Smooth muscle cell (in vitro differentiated cells): Measurements from ENCODE around the gene OPRL1. TPM values are rescaled to one million over a fixed set of nuclear protein-coding genes. Genes with fewer than 3 reads are reported as not detected.
A peak's percentile ranks its signal among the peaks of the same experiment; 100 is the strongest.

Source experiments
- DNase-seq: peaks from one replicate; lab custom pipeline; 2025; ENCODE audit not compliant: unreplicated experiment; lab: John Stamatoyannopoulos, UW
- H2AFZ ChIP-seq: fragments of 200-600 bp; sonication (generic); 2 replicates; pipeline ENCODE4 v1.6.0; 2016; ENCODE audit warnings: antibody characterized with exemption, low read depth, mild to moderate bottlenecking
- H3F3A ChIP-seq: fragments of 200-600 bp; sonication (generic); 2 replicates; pipeline ENCODE4 v1.6.0; 2017; ENCODE audit warnings: antibody characterized with exemption, low read depth
- H3K27ac ChIP-seq: fragments of 200-600 bp; sonication (generic); 2 replicates; pipeline ENCODE4 v1.5.1; 2016; ENCODE audit warnings: low read depth, mild to moderate bottlenecking
- H3K27me3 ChIP-seq: fragments of 200-600 bp; sonication (generic); 2 replicates; pipeline ENCODE4 v1.6.1; 2016; ENCODE audit warnings: low read depth, mild to moderate bottlenecking
- H3K36me3 ChIP-seq: fragments of 200-600 bp; sonication (generic); 2 replicates; pipeline ENCODE4 v1.5.1; 2016; ENCODE audit warnings: low read depth
- H3K4me1 ChIP-seq: fragments of 200-600 bp; sonication (generic); 2 replicates; pipeline ENCODE4 v1.5.1; 2016; ENCODE audit warnings: low read depth
- H3K4me2 ChIP-seq: fragments of 200-600 bp; sonication (generic); 2 replicates; pipeline ENCODE4 v1.6.0; 2016; ENCODE audit warnings: mild to moderate bottlenecking
- H3K4me3 ChIP-seq: fragments of 200-600 bp; sonication (generic); 2 replicates; pipeline ENCODE4 v1.5.1; 2016; ENCODE audit warnings: mild to moderate bottlenecking
- H3K79me2 ChIP-seq: fragments of 200-600 bp; sonication (generic); 2 replicates; pipeline ENCODE4 v1.6.0; 2016; ENCODE audit warnings: low read depth, mild to moderate bottlenecking
- H3K9ac ChIP-seq: fragments of 200-600 bp; sonication (generic); 2 replicates; pipeline ENCODE4 v1.6.0; 2016; ENCODE audit warnings: low read depth
- H3K9me3 ChIP-seq: fragments of 200-600 bp; sonication (generic); replicated peaks from 2 replicates; pipeline ENCODE4 v1.5.1; 2016; ENCODE audit warnings: low read depth
- H4K20me1 ChIP-seq: fragments of 200-600 bp; sonication (generic); 2 replicates; pipeline ENCODE4 v1.6.0; 2016; ENCODE audit warnings: low read depth
- WGBS: methylation state at CpG from one replicate; pipeline ENCODE4 v1.1.7; 2016; ENCODE audit warnings: low lambda C conversion rate; 5-methylcytosine and 5-hydroxymethylcytosine counted together
- polyA plus RNA-seq: library from polyadenylated mRNA; unstranded; fragments of >200 nt; fragmentation: Nextera tagmentation; extraction: Ambion mirVana; gene quantifications from 2 replicates; pipeline ENCODE4 v1.2.1, GENCODE V29; 2016
- total RNA-seq: library from RNA; depleted of rRNA; stranded (reverse); fragments of >200 nt; gene quantifications from 2 replicates; pipeline ENCODE4 v1.2.3, GENCODE V29; 2014
- TF ChIP-seq, protein P1 (sequence below): fragments of 200-600 bp; sonication (generic); IDR thresholded peaks from 2 replicates; pipeline ENCODE4 v1.5.1; 2017; ENCODE audit warnings: borderline replicate concordance, mild to moderate bottlenecking, antibody characterized with exemption; ENCODE audit not compliant: insufficient read depth, poor library complexity, severe bottlenecking

OPRL1 gene
- total and polyA plus RNA-seq, 2 experiments from 2014 or later: 3.1 to 6.4 TPM

DNA sequence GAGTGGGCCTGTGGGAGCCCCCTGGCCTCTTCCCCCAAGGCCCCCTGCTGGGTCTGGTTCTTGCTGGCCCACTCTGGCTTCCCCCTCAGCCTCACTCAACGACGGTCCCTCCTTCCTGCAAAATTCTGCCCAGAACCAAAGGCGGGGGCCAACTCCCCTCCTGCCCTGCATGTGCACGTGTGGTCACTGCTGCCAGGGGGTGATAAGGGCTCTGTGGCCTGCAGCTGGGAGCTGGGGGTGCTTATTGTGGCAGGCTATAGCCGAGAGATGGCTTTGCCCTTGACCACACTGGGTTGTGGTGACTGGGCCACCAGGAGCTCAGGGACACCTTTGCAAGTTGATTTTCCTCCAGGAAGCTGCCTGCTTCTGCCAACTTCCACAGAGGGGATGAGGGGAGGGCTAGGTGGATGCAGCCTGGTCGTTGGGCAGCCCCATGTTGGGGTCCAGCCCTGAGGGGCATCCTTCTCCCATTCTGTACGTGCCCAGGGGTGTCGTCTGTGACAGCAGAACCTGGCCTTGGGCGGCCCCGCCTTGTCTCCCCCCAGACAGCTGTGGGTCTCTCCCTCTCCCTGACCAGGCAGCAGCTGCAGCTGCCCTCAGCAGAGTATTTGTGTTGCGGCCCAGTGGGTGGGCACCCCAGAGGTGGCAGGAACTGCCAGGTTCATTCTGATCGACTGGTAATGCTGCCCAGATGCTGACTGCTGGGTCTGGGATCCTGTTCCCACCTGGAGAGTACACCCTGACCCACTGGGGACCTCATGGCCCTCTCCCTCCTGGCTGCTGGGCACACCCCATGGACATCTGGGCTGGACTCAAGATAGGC lies 11.3 kb upstream of the OPRL1 start:
- H3K36me3 ChIP-seq: no peaks in the 10 kb centered on the region
- no peaks in the 10 kb centered on the region for H3K27me3 ChIP-seq
- 91% methylated on average over 12 of the region's 12 CpGs for WGBS
- H3K79me2 ChIP-seq: no peaks in the 10 kb centered on the region
- H3K9ac ChIP-seq: no peak overlapping the region
- no peak for DNase-seq
- no peak overlapping the region for H3K4me2 ChIP-seq
- peaks cover 10% of the 10 kb centered on the region for H4K20me1 ChIP-seq
- H3K9me3 ChIP-seq: no peaks in the 10 kb centered on the region
- TF ChIP-seq, protein P1, sequence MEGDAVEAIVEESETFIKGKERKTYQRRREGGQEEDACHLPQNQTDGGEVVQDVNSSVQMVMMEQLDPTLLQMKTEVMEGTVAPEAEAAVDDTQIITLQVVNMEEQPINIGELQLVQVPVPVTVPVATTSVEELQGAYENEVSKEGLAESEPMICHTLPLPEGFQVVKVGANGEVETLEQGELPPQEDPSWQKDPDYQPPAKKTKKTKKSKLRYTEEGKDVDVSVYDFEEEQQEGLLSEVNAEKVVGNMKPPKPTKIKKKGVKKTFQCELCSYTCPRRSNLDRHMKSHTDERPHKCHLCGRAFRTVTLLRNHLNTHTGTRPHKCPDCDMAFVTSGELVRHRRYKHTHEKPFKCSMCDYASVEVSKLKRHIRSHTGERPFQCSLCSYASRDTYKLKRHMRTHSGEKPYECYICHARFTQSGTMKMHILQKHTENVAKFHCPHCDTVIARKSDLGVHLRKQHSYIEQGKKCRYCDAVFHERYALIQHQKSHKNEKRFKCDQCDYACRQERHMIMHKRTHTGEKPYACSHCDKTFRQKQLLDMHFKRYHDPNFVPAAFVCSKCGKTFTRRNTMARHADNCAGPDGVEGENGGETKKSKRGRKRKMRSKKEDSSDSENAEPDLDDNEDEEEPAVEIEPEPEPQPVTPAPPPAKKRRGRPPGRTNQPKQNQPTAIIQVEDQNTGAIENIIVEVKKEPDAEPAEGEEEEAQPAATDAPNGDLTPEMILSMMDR: no peak
- no peaks in the 10 kb centered on the region for H3F3A ChIP-seq
- H3K27ac ChIP-seq: no peak overlapping the region
- no peak overlapping the region for H2AFZ ChIP-seq
- H3K4me3 ChIP-seq: no peak overlapping the region
- H3K4me1 ChIP-seq: peaks cover 6% of the 10 kb centered on the region

DNA sequence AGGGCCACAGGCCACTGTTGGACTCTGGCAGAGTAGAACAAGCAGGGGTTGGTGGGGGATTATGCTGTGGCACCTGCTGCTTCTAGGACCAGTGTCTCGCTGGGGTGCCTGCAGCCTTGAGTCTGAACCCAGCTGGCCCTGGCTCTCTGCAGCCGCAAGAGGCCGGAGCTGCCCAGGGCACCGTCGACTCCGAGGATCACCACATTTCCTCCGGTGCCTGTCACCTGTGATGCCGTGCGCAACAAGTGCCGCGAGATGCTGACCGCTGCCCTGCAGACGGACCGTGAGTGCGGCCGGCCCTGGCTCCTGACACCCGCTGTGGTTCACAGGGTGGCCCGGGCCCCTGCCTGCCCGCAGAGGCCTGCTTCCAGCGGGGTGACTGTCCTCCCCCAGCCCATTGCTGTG lies 10.7 kb upstream of the OPRL1 start:
- no peaks in the 10 kb centered on the region for H3K27me3 ChIP-seq
- H2AFZ ChIP-seq: no peak overlapping the region
- 94% methylated on average over 20 of the region's 20 CpGs for WGBS
- no peak for DNase-seq
- H4K20me1 ChIP-seq: peaks cover 5% of the 10 kb centered on the region
- no peaks in the 10 kb centered on the region for H3K9me3 ChIP-seq
- H3K9ac ChIP-seq: no peak overlapping the region
- H3K27ac ChIP-seq: no peak overlapping the region
- H3F3A ChIP-seq: no peaks in the 10 kb centered on the region
- no peaks in the 10 kb centered on the region for H3K36me3 ChIP-seq
- H3K79me2 ChIP-seq: no peaks in the 10 kb centered on the region
- H3K4me2 ChIP-seq: no peak overlapping the region
- no peak overlapping the region for H3K4me3 ChIP-seq
- H3K4me1 ChIP-seq: peaks cover 2% of the 10 kb centered on the region
- TF ChIP-seq, protein P1: no peak

DNA sequence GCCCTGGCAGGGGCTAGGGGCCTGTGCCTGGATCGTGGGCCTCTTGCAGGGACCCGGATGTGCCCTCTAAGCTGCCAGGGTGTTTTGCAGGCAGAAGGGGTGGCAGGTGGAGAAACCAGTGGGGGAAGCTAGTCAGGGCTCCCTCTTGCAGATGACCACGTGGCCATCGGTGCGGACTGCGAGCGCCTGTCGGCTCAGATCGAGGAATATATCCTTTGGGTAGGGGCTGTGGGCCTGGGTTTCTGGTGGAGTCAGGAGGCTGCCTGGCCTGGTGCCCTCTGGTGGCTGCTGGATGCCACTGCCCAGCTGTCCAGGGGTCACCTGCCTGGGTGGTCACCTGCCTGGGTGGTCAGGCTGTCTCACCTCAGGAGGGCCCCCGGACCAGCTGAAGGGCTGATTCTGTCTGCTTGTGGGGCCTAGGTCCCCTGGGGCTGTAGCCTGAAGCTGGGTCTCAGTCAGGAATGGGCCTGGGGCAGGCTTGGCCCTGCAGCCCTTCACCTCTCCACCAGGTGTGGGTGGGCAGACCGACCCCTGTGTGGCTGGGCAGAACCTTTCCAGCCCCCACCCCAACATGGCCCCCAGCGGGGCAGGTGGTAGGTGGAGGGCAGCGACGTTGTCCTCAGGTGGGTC lies 10.2 kb upstream of the OPRL1 start:
- Histone ChIP-seq H3K4me2 (no peak overlapping the region), H3K27me3 (no peaks in the 10 kb centered on the region), H3K4me1 (no peaks in the 10 kb centered on the region), H3K36me3 (no peaks in the 10 kb centered on the region), H3F3A (no peaks in the 10 kb centered on the region), H3K4me3 (no peak overlapping the region), H3K9ac (no peak overlapping the region), H4K20me1 (peaks cover under 1% of the 10 kb centered on the region), H3K9me3 (no peaks in the 10 kb centered on the region), H3K79me2 (no peaks in the 10 kb centered on the region), H2AFZ (no peak overlapping the region), H3K27ac (no peak overlapping the region)
- TF ChIP-seq, protein P1: peak; percentile 72
- DNase-seq: no peak
- 81% methylated on average over 14 of the region's 14 CpGs for WGBS
